NB4 (cell line): ENCODE measurements around the gene MLLT3.

Experiments
- DNase-seq: peaks from one replicate; pipeline ENCODE4 v3.0.0; 2010; ENCODE audit warnings: low read depth
- H3K4me3 ChIP-seq: one replicate; pipeline ENCODE4 v1.5.1; 2011; ENCODE audit warnings: mild to moderate bottlenecking, low read depth, low read length, moderate library complexity
- MAX ChIP-seq: IDR thresholded peaks from 2 replicates; pipeline ENCODE4 v1.6.1; 2011; ENCODE audit warnings: low read depth, low read length
- MYC ChIP-seq: IDR thresholded peaks from 2 replicates; pipeline ENCODE4 v1.6.1; 2011; ENCODE audit warnings: low read depth, low read length
- POLR2A ChIP-seq: IDR thresholded peaks from 2 replicates; pipeline ENCODE4 v1.6.1; 2011; ENCODE audit warnings: mild to moderate bottlenecking; ENCODE audit not compliant: insufficient read length; ENCODE audit errors: extremely low read depth
- TF ChIP-seq, protein P1 (sequence below): IDR thresholded peaks from one replicate; pipeline ENCODE4 v1.5.1; 2012; ENCODE audit warnings: low read depth, low read length

Gene MLLT3

GRCh38 chr9:20361229-20361628 lies 261.1 kb downstream of the MLLT3 start:
- no peak for DNase-seq
- no peak overlapping the region for H3K4me3 ChIP-seq
- TF ChIP-seq MYC (no peak), MAX (no peak), POLR2A (no peak)
- TF ChIP-seq, protein P1, sequence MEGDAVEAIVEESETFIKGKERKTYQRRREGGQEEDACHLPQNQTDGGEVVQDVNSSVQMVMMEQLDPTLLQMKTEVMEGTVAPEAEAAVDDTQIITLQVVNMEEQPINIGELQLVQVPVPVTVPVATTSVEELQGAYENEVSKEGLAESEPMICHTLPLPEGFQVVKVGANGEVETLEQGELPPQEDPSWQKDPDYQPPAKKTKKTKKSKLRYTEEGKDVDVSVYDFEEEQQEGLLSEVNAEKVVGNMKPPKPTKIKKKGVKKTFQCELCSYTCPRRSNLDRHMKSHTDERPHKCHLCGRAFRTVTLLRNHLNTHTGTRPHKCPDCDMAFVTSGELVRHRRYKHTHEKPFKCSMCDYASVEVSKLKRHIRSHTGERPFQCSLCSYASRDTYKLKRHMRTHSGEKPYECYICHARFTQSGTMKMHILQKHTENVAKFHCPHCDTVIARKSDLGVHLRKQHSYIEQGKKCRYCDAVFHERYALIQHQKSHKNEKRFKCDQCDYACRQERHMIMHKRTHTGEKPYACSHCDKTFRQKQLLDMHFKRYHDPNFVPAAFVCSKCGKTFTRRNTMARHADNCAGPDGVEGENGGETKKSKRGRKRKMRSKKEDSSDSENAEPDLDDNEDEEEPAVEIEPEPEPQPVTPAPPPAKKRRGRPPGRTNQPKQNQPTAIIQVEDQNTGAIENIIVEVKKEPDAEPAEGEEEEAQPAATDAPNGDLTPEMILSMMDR: no peak

GRCh38 chr9:20358207-20358606 lies 264.1 kb downstream of the MLLT3 start:
- H3K4me3 ChIP-seq: no peak overlapping the region
- peak; percentile 48 for DNase-seq
- TF ChIP-seq, protein P1: no peak
- TF ChIP-seq MYC (no peak), POLR2A (no peak), MAX (no peak)

DNA sequence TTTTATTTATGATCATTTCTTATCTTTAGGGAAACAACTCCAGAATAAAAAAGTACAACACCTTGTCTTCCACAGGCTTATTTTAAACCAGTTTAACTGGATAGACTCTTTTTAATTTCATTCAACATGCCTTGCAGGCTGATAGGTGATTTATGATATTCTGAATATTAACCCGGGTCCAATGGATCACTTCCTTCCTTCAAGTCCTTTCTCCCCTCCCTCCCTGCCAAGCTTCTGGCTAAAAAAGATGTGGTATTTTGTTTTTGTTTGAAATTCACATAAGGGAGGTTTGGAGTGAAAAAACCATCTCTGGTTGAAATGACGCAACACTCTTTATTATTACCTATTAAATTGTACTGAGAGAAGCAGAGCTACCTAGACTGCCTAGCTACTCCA lies 265.3 kb downstream of the MLLT3 start:
- H3K4me3 ChIP-seq: no peak overlapping the region
- TF ChIP-seq, protein P1: no peak
- TF ChIP-seq MYC: no peak
- DNase-seq: no peak

- no peak overlapping the region for H3K4me3 ChIP-seq
- peak; percentile 74 for DNase-seq
- no peak for TF ChIP-seq MYC
- TF ChIP-seq, protein P1: peak; percentile 64
- TF ChIP-seq MAX: peak; percentile 39; the same call in 1 of the 2 replicates
- no peak for TF ChIP-seq POLR2A
Measured at GRCh38 chr9:20356403-20357036, 265.8 kb downstream of the MLLT3 start.

DNA sequence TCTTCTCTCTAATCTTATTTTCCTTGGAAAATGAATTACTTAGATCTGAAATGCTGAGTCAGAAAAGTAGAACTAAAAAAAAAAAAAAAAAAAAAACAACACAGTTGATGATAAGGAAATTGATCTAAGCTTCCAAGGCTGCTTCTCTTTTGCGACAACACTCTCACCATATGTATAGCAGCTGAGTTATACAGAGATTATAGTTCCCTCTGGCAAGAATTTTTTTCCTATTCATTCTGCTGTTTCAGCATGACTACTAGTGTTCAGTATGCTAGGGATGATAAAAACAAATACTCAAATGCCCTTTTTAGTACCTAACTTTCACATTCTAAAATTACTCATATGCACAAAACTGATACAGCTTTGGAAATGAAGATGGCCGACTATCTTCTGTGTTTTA lies 267.3 kb downstream of the MLLT3 start:
- TF ChIP-seq MYC (no peak), POLR2A (no peak), MAX (no peak)
- TF ChIP-seq, protein P1: no peak
- DNase-seq: no peak

More for the DNA sequence above, 267.3 kb downstream of the MLLT3 start:
- H3K4me3 ChIP-seq: no peak overlapping the region
